Mucosa of rectum (tissue), 2 donors: Measurements from ENCODE around the gene TSFM.

Source experiments
- H3K27ac ChIP-seq, 2 donors: one replicate each; pipeline ENCODE4 v1.7.0; 2013; ENCODE audit warnings: inconsistent platforms in 2 of 2, low read depth in 2 of 2, low read length in 2 of 2
- H3K27me3 ChIP-seq, 2 donors: one replicate each; pipeline ENCODE4 v1.7.0; 2013; ENCODE audit warnings: low read length in 2 of 2; ENCODE audit not compliant: control insufficient read depth in 2 of 2, insufficient read depth in 2 of 2
- H3K36me3 ChIP-seq, 2 donors: one replicate each; pipeline ENCODE4 v1.7.0; 2013; ENCODE audit warnings: low read length in 2 of 2; ENCODE audit not compliant: control insufficient read depth in 2 of 2, insufficient read depth in 2 of 2
- H3K4me1 ChIP-seq, 2 donors: one replicate each; pipeline ENCODE4 v1.7.0; 2013; ENCODE audit warnings: low read length in 2 of 2, mild to moderate bottlenecking in 1 of 2; ENCODE audit not compliant: control insufficient read depth in 2 of 2, insufficient read depth in 2 of 2
- H3K4me3 ChIP-seq, 2 donors: one replicate each; pipeline ENCODE4 v1.7.0; 2013; ENCODE audit warnings: low read length in 2 of 2
- H3K9ac ChIP-seq, 2 donors: one replicate each; pipeline ENCODE4 v1.7.0; 2013; ENCODE audit warnings: low read length in 2 of 2, low read depth in 1 of 2, mild to moderate bottlenecking in 1 of 2
- H3K9me3 ChIP-seq, 2 donors: one replicate each; pipeline ENCODE4 v1.7.0; 2013; ENCODE audit warnings: low read length in 2 of 2; ENCODE audit not compliant: control insufficient read depth in 2 of 2
- donor health status: healthy.
- donor health status: Normal muscosa, but diverticular disease.

TSFM gene

GRCh38 chr12:57739387-57739786 is 43.2 kb upstream of the TSFM start:
- no peaks in the 10 kb centered on the region for H3K9me3 ChIP-seq
- no peak overlapping the region for H3K4me3 ChIP-seq
- peaks cover 29 to 54% of the 10 kb centered on the region in 2 donors for H3K27me3 ChIP-seq
- H3K4me1 ChIP-seq = peaks cover 8 to 11% of the 10 kb centered on the region in 2 donors
- H3K36me3 ChIP-seq = no peaks in the 10 kb centered on the region
- H3K9ac ChIP-seq = no peak overlapping the region
- no peak overlapping the region for H3K27ac ChIP-seq

- Histone ChIP-seq H3K4me1 (peaks cover 10 to 11% of the 10 kb centered on the region in 2 donors), H3K36me3 (no peaks in the 10 kb centered on the region), H3K4me3 (no peak overlapping the region), H3K9me3 (no peaks in the 10 kb centered on the region), H3K27ac (no peak overlapping the region), H3K27me3 (peaks cover 24 to 50% of the 10 kb centered on the region in 2 donors), H3K9ac (no peak overlapping the region)
Measured at GRCh38 chr12:57739914-57740538, 42.6 kb upstream of the TSFM start.

GRCh38 chr12:57740656-57741412 is 41.8 kb upstream of the TSFM start:
- peak overlapping the region in 1 of 2 donors; percentile 80 for H3K4me3 ChIP-seq
- H3K36me3 ChIP-seq = no peaks in the 10 kb centered on the region
- no peak overlapping the region for H3K9ac ChIP-seq
- H3K4me1 ChIP-seq = peaks cover 15 to 17% of the 10 kb centered on the region in 2 donors
- no peak overlapping the region for H3K27ac ChIP-seq
- no peaks in the 10 kb centered on the region for H3K9me3 ChIP-seq
- peaks cover 17 to 42% of the 10 kb centered on the region in 2 donors for H3K27me3 ChIP-seq

- Histone ChIP-seq H3K9me3 (no peaks in the 10 kb centered on the region), H3K36me3 (no peaks in the 10 kb centered on the region), H3K4me1 (peaks cover 16 to 17% of the 10 kb centered on the region in 2 donors), H3K9ac (peak overlapping the region; percentile 5 to 27), H3K4me3 (peak overlapping the region; percentile 44 to 80), H3K27ac (peak overlapping the region in 1 of 2 donors; percentile 45), H3K27me3 (peaks cover 14 to 36% of the 10 kb centered on the region in 2 donors)
Measured at GRCh38 chr12:57741413-57741789, 41.2 kb upstream of the TSFM start.

GRCh38 chr12:57741844-57742738 is 40.5 kb upstream of the TSFM start:
- Histone ChIP-seq H3K9me3 (no peaks in the 10 kb centered on the region), H3K27me3 (peaks cover 8 to 32% of the 10 kb centered on the region in 2 donors), H3K27ac (peak overlapping the region; percentile 43 to 45), H3K9ac (peak overlapping the region; percentile 5 to 27), H3K36me3 (peaks cover 4 to 5% of the 10 kb centered on the region in 2 donors), H3K4me1 (peaks cover 16% of the 10 kb centered on the region in 2 donors), H3K4me3 (peak overlapping the region; percentile 44 to 80)

- Histone ChIP-seq H3K9ac (no peak overlapping the region), H3K36me3 (peaks cover 14 to 15% of the 10 kb centered on the region in 2 donors), H3K4me3 (peak overlapping the region in 1 of 2 donors; percentile 98), H3K4me1 (peaks cover 14 to 16% of the 10 kb centered on the region in 2 donors), H3K9me3 (no peaks in the 10 kb centered on the region), H3K27me3 (peaks cover 6 to 28% of the 10 kb centered on the region in 2 donors), H3K27ac (no peak overlapping the region)
Measured at GRCh38 chr12:57743769-57744168, 38.8 kb upstream of the TSFM start.

GRCh38 chr12:57744194-57744776 is 38.3 kb upstream of the TSFM start:
- H3K27ac ChIP-seq = peak overlapping the region; percentile 91 to 93
- no peaks in the 10 kb centered on the region for H3K9me3 ChIP-seq
- H3K36me3 ChIP-seq = peaks cover 19 to 20% of the 10 kb centered on the region in 2 donors
- H3K27me3 ChIP-seq = peaks cover 3 to 23% of the 10 kb centered on the region in 2 donors
- H3K9ac ChIP-seq = peak overlapping the region; percentile 92 to 100
- H3K4me3 ChIP-seq = peak overlapping the region; percentile 81 to 98
- peaks cover 14 to 16% of the 10 kb centered on the region in 2 donors for H3K4me1 ChIP-seq

GRCh38 chr12:57744777-57745484 is 37.7 kb upstream of the TSFM start, which contains the start of gene TSPAN31:
Gene TSPAN31 (plus strand): TSS chr12:57745039. CDS start chr12:57745155, 116 bp downstream.
- H3K36me3 ChIP-seq = peaks cover 20 to 26% of the 10 kb centered on the region in 2 donors
- H3K4me1 ChIP-seq = peaks cover 14 to 16% of the 10 kb centered on the region in 2 donors
- peak within 1 kb of the TSS; percentile 81 to 98 for H3K4me3 ChIP-seq
- peak within 1 kb of the TSS; percentile 91 to 93 for H3K27ac ChIP-seq
- peaks cover 0 to 17% of the 10 kb centered on the region in 2 donors for H3K27me3 ChIP-seq
- peak within 1 kb of the TSS; percentile 92 to 100 for H3K9ac ChIP-seq
- H3K9me3 ChIP-seq = no peaks in the 10 kb centered on the region

GRCh38 chr12:57745485-57745881 is 37.1 kb upstream of the TSFM start:
- peak overlapping the region; percentile 81 to 98 for H3K4me3 ChIP-seq
- H3K9ac ChIP-seq = peak overlapping the region; percentile 92 to 100

More at GRCh38 chr12:57745485-57745881, 37.1 kb upstream of the TSFM start:
- Histone ChIP-seq H3K4me1 (peaks cover 14 to 16% of the 10 kb centered on the region in 2 donors), H3K36me3 (peaks cover 23 to 26% of the 10 kb centered on the region in 2 donors), H3K9me3 (no peaks in the 10 kb centered on the region), H3K27ac (peak overlapping the region; percentile 91 to 93), H3K27me3 (peaks cover 0 to 17% of the 10 kb centered on the region in 2 donors)
